Choroid plexus epithelial cell (primary cell): ENCODE measurements around the gene NOL4L.
A peak's percentile ranks its signal among the peaks of the same experiment; 100 is the strongest.

ENCODE experiments used
- DNase-seq: peaks from one replicate; pipeline ENCODE4 v3.0.0-alpha.2; 2010; ENCODE audit warnings: low read depth
- H3K4me3 ChIP-seq: 2 replicates; pipeline ENCODE4 v1.5.1; 2011; ENCODE audit warnings: low read depth, mild to moderate bottlenecking, control low read depth, low read length, moderate library complexity
- CTCF ChIP-seq: conservative IDR thresholded peaks from 2 replicates; pipeline ENCODE4 v1.5.1; 2011; ENCODE audit warnings: low read depth, mild to moderate bottlenecking, control low read depth, inconsistent platforms, low read length, moderate library complexity

NOL4L gene

GRCh38 chr20:32439132-32439829 is 145.9 kb downstream of the NOL4L start:
- TF ChIP-seq CTCF = peak; percentile 30
- no peak overlapping the region for H3K4me3 ChIP-seq
- DNase-seq = peak; percentile 47

GRCh38 chr20:32438331-32438858 is 146.7 kb downstream of the NOL4L start:
- no peak for DNase-seq
- no peak for TF ChIP-seq CTCF
- no peak overlapping the region for H3K4me3 ChIP-seq

- no peak for DNase-seq
- peak; percentile 47 for TF ChIP-seq CTCF
- no peak overlapping the region for H3K4me3 ChIP-seq
Observed at GRCh38 chr20:32437391-32438074, 147.6 kb downstream of the NOL4L start.

GRCh38 chr20:32436968-32437367 is 148.2 kb downstream of the NOL4L start:
- TF ChIP-seq CTCF = no peak
- no peak for DNase-seq
- no peak overlapping the region for H3K4me3 ChIP-seq

GRCh38 chr20:32436142-32436861 is 148.8 kb downstream of the NOL4L start:
- no peak overlapping the region for H3K4me3 ChIP-seq
- no peak for DNase-seq

More at GRCh38 chr20:32436142-32436861, 148.8 kb downstream of the NOL4L start:
- no peak for TF ChIP-seq CTCF
